CD8-positive, alpha-beta memory T cell (primary cell): ENCODE data around the gene ZNF613. TPM values are rescaled to one million over a fixed set of nuclear protein-coding genes. Genes with fewer than 3 reads are reported as not detected.

ENCODE experiments used
- CTCF ChIA-PET: fragments of 350-600 bp; sonication (Branson Sonifier 250); formaldehyde crosslinking; loops from one replicate; lab custom pipeline; 2021; ENCODE audit warnings: antibody characterized with exemption; lab: Charles Lee
- POLR2A ChIA-PET: fragments of 350-600 bp; sonication (Branson Sonifier 250); formaldehyde crosslinking; loops from one replicate; lab custom pipeline; 2021; ENCODE audit warnings: antibody characterized with exemption; lab: Charles Lee
- DNase-seq, 5 donors: peaks; one replicate each; pipeline versions ENCODE4 v3.0.0 to v3.0.0-alpha.2; 2020 to 2022; ENCODE audit warnings: mixed read lengths in 1 of 5
- H3K27ac ChIP-seq: one replicate; pipeline ENCODE4 v1.7.0; 2013; ENCODE audit warnings: low read depth, mild to moderate bottlenecking, low read length, moderate library complexity
- H3K27me3 ChIP-seq: 2 replicates; pipeline ENCODE4 v1.7.0; 2013; ENCODE audit warnings: low read length, mild to moderate bottlenecking; ENCODE audit not compliant: insufficient read depth, poor library complexity, severe bottlenecking
- H3K36me3 ChIP-seq: 2 replicates; pipeline ENCODE4 v1.7.0; 2013; ENCODE audit warnings: mild to moderate bottlenecking, low read length, moderate library complexity; ENCODE audit not compliant: insufficient read depth
- H3K4me1 ChIP-seq: 2 replicates; pipeline ENCODE4 v1.7.0; 2013; ENCODE audit warnings: mild to moderate bottlenecking, low read length, moderate library complexity; ENCODE audit not compliant: insufficient read depth
- H3K4me3 ChIP-seq: 2 replicates; pipeline ENCODE4 v1.7.0; 2013; ENCODE audit warnings: mild to moderate bottlenecking, low read length
- H3K9me3 ChIP-seq: 2 replicates; pipeline ENCODE4 v1.7.0; 2013; ENCODE audit warnings: mild to moderate bottlenecking, low read length
- H3K27ac Mint-ChIP-seq, 8 donors: one replicate each; pipeline ENCODE4 v1.8.0; 2020 to 2021; ENCODE audit warnings: mixed read lengths in 8 of 8, mild to moderate bottlenecking in 6 of 8, inconsistent platforms in 3 of 8, moderate library complexity in 3 of 8
- H3K27me3 Mint-ChIP-seq, 2 donors: one replicate each; pipeline ENCODE4 v1.8.0; 2020 to 2021; ENCODE audit warnings: mixed read lengths in 2 of 2, mild to moderate bottlenecking in 1 of 2, moderate library complexity in 1 of 2
- H3K36me3 Mint-ChIP-seq, 3 donors: one replicate each; pipeline ENCODE4 v1.8.0; 2020 to 2021; ENCODE audit warnings: mixed read lengths in 3 of 3, inconsistent platforms in 1 of 3, mild to moderate bottlenecking in 1 of 3
- H3K4me1 Mint-ChIP-seq, 3 donors: one replicate each; pipeline ENCODE4 v1.8.0; 2020 to 2021; ENCODE audit warnings: mixed read lengths in 3 of 3, inconsistent platforms in 1 of 3, mild to moderate bottlenecking in 1 of 3
- H3K4me3 Mint-ChIP-seq, 7 donors: one replicate each; pipeline ENCODE4 v1.8.0; 2020 to 2021; ENCODE audit warnings: mixed read lengths in 7 of 7, mild to moderate bottlenecking in 6 of 7, moderate library complexity in 4 of 7, inconsistent platforms in 2 of 7
- H3K9me3 Mint-ChIP-seq, 5 donors: one replicate each; pipeline ENCODE4 v1.8.0; 2020 to 2022; ENCODE audit warnings: mixed read lengths in 5 of 5, mild to moderate bottlenecking in 3 of 5, moderate library complexity in 2 of 5, inconsistent platforms in 1 of 5
- polyA plus RNA-seq: library from polyadenylated mRNA; unstranded; fragments of 300-500 nt; fragmentation: Illumina TruSeq; gene quantifications from one replicate; pipeline ENCODE4 v1.2.3, GENCODE V29; 2021
- total RNA-seq, 2 experiments: library from RNA; stranded (reverse); gene quantifications; one replicate each; pipeline ENCODE4 v1.2.3, GENCODE V29; 2021

ZNF613 gene
- total and polyA plus RNA-seq, 3 experiments from 2014 or later = 3.5 to 4.6 (median 3.5) TPM

GRCh38 chr19:51986309-51987291, 59.3 kb downstream of the ZNF613 start, which contains the start of gene ZNF350:
Gene ZNF350 (minus strand): TSS chr19:51986840. CDS start chr19:51974360, 12,480 bp downstream.
- H3K36me3 ChIP-seq = peaks cover 7% of the 10 kb centered on the region
- H3K4me1 ChIP-seq = peaks cover 12% of the 10 kb centered on the region
- peak within 1 kb of the TSS; percentile 52 for H3K27ac ChIP-seq
- Mint-ChIP-seq H3K27ac (peak within 1 kb of the TSS; percentile 61 to 98 (median 94)), H3K36me3 (peaks cover 24 to 63% (median 57%) of the 10 kb centered on the region in 3 donors), H3K4me1 (peaks cover 23 to 36% (median 30%) of the 10 kb centered on the region in 3 donors), H3K9me3 (peaks cover 42 to 82% (median 76%) of the 10 kb centered on the region in 5 donors), H3K27me3 (no peaks in the 10 kb centered on the region), H3K4me3 (peak within 1 kb of the TSS; percentile 95 to 98 (median 97))
- no peaks in the 10 kb centered on the region for H3K27me3 ChIP-seq
- DNase-seq = peak; percentile 84 to 94 (median 87)
- H3K4me3 ChIP-seq = peak within 1 kb of the TSS; percentile 85
- POLR2A ChIA-PET = interaction anchor here (0.6 to 1.0 kb wide), 3 partner anchors 42 to 203 kb away, joined by 3 to 5 read pairs (median 4); partner anchors contain the start of genes PPP2R1A and ZNF614
- CTCF ChIA-PET = interaction anchor here (0.9 kb wide), 1 partner anchor 22 kb away, joined by 3 read pairs; the partner anchor contains the start of gene ZNF615
- peaks cover 52% of the 10 kb centered on the region for H3K9me3 ChIP-seq

- CTCF ChIA-PET = interaction anchor here (1.0 kb wide), 1 partner anchor 98 kb away, joined by 3 read pairs; no protein-coding TSS in a partner anchor
- POLR2A ChIA-PET = no interaction called here
- Histone ChIP-seq H3K4me1 (no peaks in the 10 kb centered on the region), H3K36me3 (peaks cover 46% of the 10 kb centered on the region), H3K27me3 (no peaks in the 10 kb centered on the region), H3K9me3 (peaks cover 82% of the 10 kb centered on the region), H3K4me3 (peak overlapping the region; percentile 7), H3K27ac (no peak overlapping the region)
- H3K9me3 Mint-ChIP-seq = peaks cover 40 to 98% (median 93%) of the 10 kb centered on the region in 5 donors
- no peak overlapping the region for H3K4me3 Mint-ChIP-seq
- peaks cover 23 to 75% (median 69%) of the 10 kb centered on the region in 3 donors for H3K36me3 Mint-ChIP-seq
- no peaks in the 10 kb centered on the region for H3K4me1 Mint-ChIP-seq
- no peaks in the 10 kb centered on the region for H3K27me3 Mint-ChIP-seq
- DNase-seq = no peak
- H3K27ac Mint-ChIP-seq = peak overlapping the region in 1 of 8 donors; percentile 26
Measured at GRCh38 chr19:51993422-51993821, 66.2 kb downstream of the ZNF613 start.

- DNase-seq = no peak
- H3K4me1 ChIP-seq = no peaks in the 10 kb centered on the region
- H3K27ac ChIP-seq = no peak overlapping the region
- CTCF ChIA-PET = interaction anchor here (1.0 kb wide), 1 partner anchor 97 kb away, joined by 3 read pairs; no protein-coding TSS in a partner anchor
- H3K4me3 ChIP-seq = peak overlapping the region; percentile 7
- H3K9me3 ChIP-seq = peaks cover 77% of the 10 kb centered on the region
- peaks cover 35 to 98% (median 93%) of the 10 kb centered on the region in 5 donors for H3K9me3 Mint-ChIP-seq
- H3K4me3 Mint-ChIP-seq = no peak overlapping the region
- peaks cover 26 to 77% (median 73%) of the 10 kb centered on the region in 3 donors for H3K36me3 Mint-ChIP-seq
- POLR2A ChIA-PET = no interaction called here
- H3K36me3 ChIP-seq = peaks cover 52% of the 10 kb centered on the region
- no peaks in the 10 kb centered on the region for H3K27me3 ChIP-seq
- H3K27ac Mint-ChIP-seq = no peak overlapping the region
- H3K27me3 Mint-ChIP-seq = no peaks in the 10 kb centered on the region
- H3K4me1 Mint-ChIP-seq = no peaks in the 10 kb centered on the region
Measured at GRCh38 chr19:51994048-51994644, 66.9 kb downstream of the ZNF613 start.

Other genes with a start within 250 kb of the ZNF613 start
- gene SPACA6, start 234.1 kb upstream of the ZNF613 start, total RNA-seq = 1 to 10 TPM; 3.1 to 3.3 TPM
- 2.2 TPM for gene SPACA6, start 234.1 kb upstream of the ZNF613 start, polyA plus RNA-seq
- gene HAS1, start 203.5 kb upstream of the ZNF613 start, total RNA-seq = not detected
- not detected for gene HAS1, start 203.5 kb upstream of the ZNF613 start, polyA plus RNA-seq
- gene FPR1, start 175.6 kb upstream of the ZNF613 start, total RNA-seq = not detected
- gene FPR1, start 175.6 kb upstream of the ZNF613 start, polyA plus RNA-seq = not detected
- not detected for gene FPR2, start 166.3 kb upstream of the ZNF613 start, total RNA-seq
- gene FPR2, start 166.3 kb upstream of the ZNF613 start, polyA plus RNA-seq = not detected
- 1 to 10 TPM; 1.1 to 1.3 TPM for gene FPR3, start 132.3 kb upstream of the ZNF613 start, total RNA-seq
- gene FPR3, start 132.3 kb upstream of the ZNF613 start, polyA plus RNA-seq = not detected
- gene ZNF577, start 39.5 kb upstream of the ZNF613 start, total RNA-seq = 1 to 10 TPM; 4.6 to 4.8 TPM
- gene ZNF577, start 39.5 kb upstream of the ZNF613 start, polyA plus RNA-seq = 5.2 TPM
- 10 to 100 TPM; 12.3 to 13.5 TPM for gene ZNF649, start 22.5 kb upstream of the ZNF613 start, total RNA-seq
- 7.2 TPM for gene ZNF649, start 22.5 kb upstream of the ZNF613 start, polyA plus RNA-seq
- 1 to 10 TPM; 9.0 to 10.0 TPM for gene ZNF350, start 59.4 kb downstream of the ZNF613 start, total RNA-seq
- 19.4 TPM for gene ZNF350, start 59.4 kb downstream of the ZNF613 start, polyA plus RNA-seq
- gene ZNF615, start 80.7 kb downstream of the ZNF613 start, total RNA-seq = 1 to 10 TPM; 7.6 to 8.8 TPM
- 9.6 TPM for gene ZNF615, start 80.7 kb downstream of the ZNF613 start, polyA plus RNA-seq
- 10 to 100 TPM; 12.3 to 13.0 TPM for gene ZNF614, start 100.9 kb downstream of the ZNF613 start, total RNA-seq
- 7.2 TPM for gene ZNF614, start 100.9 kb downstream of the ZNF613 start, polyA plus RNA-seq
- gene ZNF432, start 121.4 kb downstream of the ZNF613 start, total RNA-seq = 10 to 100 TPM; 13.0 to 13.4 TPM
- 5.8 TPM for gene ZNF432, start 121.4 kb downstream of the ZNF613 start, polyA plus RNA-seq
- gene ZNF841, start 168.3 kb downstream of the ZNF613 start, total RNA-seq = 10 to 100 TPM; 14.5 to 15.2 TPM
- 5.7 TPM for gene ZNF841, start 168.3 kb downstream of the ZNF613 start, polyA plus RNA-seq
- gene ZNF616, start 212.5 kb downstream of the ZNF613 start, total RNA-seq = 10 to 100 TPM; 11.2 to 12.6 TPM
- 4.6 TPM for gene ZNF616, start 212.5 kb downstream of the ZNF613 start, polyA plus RNA-seq
- gene ZNF836, start 244.1 kb downstream of the ZNF613 start, total RNA-seq = 10 to 100 TPM; 10.6 to 12.5 TPM
- 17.1 TPM for gene ZNF836, start 244.1 kb downstream of the ZNF613 start, polyA plus RNA-seq